ENCODE data around the gene GPR4.
"Not testable (repeated sequence)": the region's sequence is repeated elsewhere in the genome, so short reads cannot be mapped to it uniquely, and the experiment has no call there.

GPR4 gene

GRCh38 chr19:45601524-45602374 is at the start of gene GPR4:
Gene GPR4 (minus strand): TSS chr19:45602212. CDS start chr19:45591866, 10,346 bp downstream.
- no peak for DNase-seq

DNA sequence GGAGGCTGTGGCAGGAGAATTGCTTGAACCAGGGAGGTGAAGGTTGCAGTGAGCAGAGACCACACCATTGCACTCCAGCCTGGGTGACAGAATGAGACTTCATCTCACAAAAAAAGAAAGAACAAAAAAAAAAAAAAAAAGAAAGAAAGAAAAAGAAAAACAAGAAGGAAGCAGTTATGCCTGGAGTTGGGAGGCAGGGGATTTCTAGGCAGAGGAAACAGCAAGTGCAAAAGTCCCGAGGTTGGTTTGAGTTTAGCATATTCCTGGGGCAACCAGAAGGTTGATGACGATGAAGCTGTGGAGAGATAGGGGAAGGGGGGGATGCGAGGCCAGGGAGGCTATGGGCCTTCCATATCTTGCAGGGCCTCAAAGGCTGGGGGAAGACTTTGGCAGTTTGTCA is 48.7 kb upstream of the GPR4 start:
- no peak for DNase-seq

- no peak for DNase-seq
Observed at GRCh38 chr19:45646345-45646698, 44.3 kb upstream of the GPR4 start.

GRCh38 chr19:45645631-45646344 is 43.8 kb upstream of the GPR4 start:
- DNase-seq = peak; percentile 82

GRCh38 chr19:45645068-45645630 is 43.1 kb upstream of the GPR4 start:
- DNase-seq = no peak

DNA sequence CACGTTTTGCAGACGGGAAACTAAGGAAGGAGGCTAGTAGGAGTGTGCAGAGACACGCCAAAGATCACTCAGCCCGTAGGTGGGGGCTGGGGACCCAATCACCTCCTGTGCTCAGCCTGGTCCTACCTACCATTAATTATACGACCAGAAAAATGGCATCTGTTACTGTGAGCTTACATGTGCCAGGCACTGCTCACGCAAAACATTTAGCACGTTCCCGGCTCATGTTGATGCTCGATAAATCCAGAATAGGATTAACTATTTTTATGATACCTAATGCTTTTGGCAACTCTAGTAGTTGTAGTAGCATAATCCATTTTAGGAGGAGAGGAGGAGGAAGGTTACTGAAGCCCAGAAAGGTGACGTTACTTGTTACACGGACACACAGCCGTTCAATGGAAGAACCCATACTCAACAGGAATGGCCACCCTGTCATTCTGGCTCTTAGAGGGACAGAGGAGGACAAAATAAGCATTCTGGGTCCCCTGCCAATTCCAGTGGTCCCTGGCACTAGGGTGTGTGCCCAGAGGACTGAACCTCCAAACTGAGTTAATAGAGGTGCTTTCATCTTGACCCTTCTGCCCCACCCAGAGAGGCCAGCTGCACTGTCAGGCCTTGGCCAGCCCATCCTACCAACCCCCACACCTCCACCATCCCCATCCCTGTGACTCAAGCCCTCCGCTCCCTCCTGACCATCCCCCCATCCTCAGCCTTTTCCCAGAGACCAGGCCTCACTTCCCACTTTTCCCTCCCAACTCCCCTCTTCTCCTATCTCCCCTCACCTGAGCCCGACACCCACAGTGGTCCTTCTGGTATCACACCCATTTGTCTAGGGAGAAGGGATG is 42.1 kb upstream of the GPR4 start:
- no peak for DNase-seq

- DNase-seq = peak; percentile 90
Observed at GRCh38 chr19:45643024-45643926, 41.3 kb upstream of the GPR4 start.

DNA sequence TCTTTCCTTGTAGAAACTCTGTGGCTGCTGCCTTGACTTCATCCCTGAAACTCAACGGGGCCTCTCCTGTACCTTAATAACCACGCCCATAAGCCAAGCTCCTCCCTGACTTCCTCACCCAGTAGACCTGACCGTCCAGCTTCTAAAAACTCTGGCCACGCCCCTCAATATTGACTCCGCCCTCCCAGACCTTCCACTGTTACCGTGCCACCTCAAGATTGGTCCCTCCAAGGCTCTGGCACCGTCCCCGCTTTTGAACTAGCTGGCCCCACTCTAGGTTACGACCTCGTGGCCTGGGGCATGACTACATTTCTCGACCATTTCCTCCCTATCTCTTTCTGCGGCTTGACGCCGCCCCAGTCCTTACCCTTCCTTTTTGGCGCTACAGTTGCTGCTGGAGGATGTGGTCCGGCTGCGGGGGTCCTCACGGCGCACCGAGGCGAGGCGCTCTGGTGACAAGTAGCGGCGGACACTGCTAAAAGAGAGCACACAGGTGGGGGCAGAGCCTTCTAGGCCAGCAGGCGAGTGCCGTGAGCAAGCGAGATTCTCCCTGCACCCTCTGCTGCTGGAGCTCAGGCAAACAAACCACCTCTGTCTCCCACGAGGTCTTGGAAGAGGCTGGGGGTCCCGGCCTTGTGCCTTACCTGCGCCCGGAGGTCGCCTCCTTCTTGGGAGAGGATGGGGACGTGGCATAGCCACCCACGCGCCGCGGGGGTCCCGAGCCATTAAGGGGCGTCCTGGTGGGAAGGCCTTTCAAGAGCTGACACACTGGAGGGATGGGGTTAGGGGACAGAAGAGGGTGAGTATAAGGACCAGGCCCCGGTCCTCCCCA is 39.5 kb upstream of the GPR4 start:
- DNase-seq = peak; percentile 74

DNA sequence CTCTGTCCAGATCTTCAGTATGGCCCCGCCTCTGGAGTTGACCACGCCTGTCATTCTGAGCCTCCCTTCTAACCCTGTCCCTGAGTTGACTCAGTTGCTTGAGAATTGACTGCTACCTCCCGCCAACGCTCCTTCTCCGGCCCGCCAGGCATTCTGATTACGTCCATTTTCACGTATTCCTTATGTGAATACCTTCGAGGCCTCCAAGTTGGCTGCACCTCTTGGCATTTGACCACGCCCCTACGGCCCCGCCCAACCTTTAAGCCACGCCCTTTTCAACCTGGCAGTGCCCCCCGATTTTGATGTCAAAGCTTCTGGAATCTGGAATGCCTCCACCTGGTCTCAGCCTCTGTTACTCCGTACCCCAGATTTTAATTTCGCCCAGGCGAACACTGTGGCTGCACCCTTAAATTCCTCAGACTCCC is 38.8 kb upstream of the GPR4 start:
- DNase-seq = no peak

GRCh38 chr19:45638930-45639729 is 37.1 kb upstream of the GPR4 start, which contains the start of gene EML2:
Gene EML2 (minus strand): TSS chr19:45639397. CDS start chr19:45639376, 21 bp downstream.
- peak; percentile 67 for DNase-seq

DNA sequence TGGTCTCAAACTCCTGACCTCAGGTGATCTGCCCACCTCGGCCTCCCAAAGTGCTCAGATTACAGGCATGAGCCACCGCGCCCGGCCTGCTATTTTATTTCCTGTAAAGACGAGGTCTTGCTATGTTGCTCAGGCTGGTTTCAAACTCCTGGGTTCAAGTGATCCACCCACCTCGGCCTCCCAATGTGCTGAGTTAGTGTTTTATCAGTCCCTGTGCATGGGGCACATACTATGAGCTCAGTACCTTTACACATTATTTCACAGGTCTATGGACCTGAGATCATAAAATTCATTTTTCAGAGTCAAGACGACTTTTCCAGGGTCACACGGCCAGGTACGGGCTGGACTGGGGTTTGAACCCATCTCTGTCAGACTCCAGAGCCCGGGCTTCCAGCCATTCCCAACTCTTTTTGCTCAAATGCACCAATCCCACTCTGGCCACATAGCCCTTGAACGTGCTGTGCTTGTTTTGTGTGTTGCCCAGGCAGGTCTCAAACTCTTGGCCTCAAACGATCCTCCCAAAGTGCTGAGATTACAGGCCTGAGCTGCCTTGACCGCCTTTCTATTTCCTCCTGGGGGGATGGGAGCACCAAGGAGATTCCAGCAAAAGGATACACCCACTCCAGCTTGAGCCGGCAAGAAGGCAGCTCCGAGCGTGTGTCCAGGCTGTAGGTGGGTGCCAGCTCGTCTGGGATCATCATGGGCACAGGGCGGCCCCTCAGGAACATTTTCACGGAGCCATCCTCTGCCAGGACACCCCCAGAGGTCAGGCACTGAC is 36.1 kb upstream of the GPR4 start:
- DNase-seq = no peak

DNA sequence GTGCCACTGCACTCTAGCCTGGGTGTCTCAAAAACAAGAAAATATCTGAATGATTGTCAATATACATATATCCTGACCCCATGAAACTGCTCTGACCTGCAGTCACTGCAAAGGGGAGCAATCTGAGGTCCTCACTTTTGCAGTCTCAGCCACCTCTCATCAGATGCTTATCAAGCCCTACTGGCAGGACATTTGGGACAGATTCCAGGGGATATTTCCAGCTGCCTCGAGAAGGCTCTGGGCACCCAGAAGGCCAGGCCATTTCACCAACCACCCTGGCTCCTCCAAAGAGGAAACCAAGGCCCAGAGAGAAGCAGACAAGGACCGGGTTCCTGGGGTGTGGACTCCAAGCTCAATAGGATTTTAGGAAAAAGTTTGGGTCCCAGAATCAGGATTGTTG is 34.9 kb upstream of the GPR4 start:
- no peak for DNase-seq

- DNase-seq = no peak
Observed at GRCh38 chr19:45636275-45636674, 34.3 kb upstream of the GPR4 start.

GRCh38 chr19:45632468-45633196 is 30.6 kb upstream of the GPR4 start:
- DNase-seq = no peak

DNA sequence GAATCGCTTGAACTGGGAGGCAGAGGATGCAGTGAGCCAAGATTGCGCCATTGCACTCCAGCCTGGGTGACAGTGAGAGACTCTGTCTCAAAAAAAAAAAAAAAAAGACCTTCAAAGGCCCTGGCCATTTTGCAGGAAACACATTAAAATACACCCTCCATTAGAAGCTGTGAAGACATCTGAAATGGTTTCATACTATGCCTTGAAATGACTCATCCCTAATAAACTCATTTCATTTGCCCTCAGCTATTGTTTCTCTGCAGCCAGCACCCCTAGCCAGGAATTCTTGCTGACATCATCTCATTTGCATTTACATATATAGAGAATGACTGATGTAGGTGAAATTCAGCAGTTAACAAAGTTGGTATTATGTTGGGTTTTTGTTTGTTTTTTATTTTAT is 28.5 kb upstream of the GPR4 start:
- DNase-seq = no peak

DNA sequence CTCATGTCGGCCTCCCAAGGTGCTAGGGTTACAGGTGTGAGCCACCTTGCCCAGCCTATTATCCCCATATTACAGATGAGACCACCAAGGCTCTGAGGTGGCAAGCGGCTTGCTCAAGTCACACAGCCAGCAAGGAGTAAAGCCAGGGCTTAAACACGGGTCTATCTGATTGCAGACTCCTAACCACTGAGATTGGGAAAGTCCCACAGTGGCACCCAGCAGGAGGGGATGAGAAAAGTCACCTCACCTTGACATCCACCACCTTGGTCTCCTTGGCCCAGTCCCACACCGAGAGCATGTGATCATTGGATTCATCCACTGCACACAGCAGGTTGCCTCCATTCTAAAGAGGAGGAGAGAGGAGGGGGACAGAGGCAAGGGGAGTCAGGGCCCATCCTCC is 27.7 kb upstream of the GPR4 start:
- DNase-seq = no peak

DNA sequence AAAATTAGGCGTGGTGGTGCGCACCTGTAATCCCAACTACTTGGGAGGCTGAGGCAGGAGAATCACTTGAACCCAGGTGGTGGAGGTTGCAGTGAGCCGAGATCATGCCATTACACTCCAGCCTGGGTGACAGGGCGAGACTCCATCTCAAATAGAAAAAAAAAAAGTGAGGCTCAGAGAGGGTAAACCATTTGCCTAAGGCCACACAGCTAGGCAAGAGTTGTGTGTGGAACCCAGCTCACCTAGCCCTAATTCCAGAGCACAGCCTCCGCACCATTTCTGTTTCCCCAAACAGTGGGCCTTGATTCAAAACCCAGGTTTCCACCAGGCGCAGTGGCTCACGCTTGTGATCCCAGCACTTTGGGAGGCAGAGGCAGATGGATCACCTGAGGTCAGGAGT is 26.2 kb upstream of the GPR4 start:
- DNase-seq = not testable (repeated sequence)

DNA sequence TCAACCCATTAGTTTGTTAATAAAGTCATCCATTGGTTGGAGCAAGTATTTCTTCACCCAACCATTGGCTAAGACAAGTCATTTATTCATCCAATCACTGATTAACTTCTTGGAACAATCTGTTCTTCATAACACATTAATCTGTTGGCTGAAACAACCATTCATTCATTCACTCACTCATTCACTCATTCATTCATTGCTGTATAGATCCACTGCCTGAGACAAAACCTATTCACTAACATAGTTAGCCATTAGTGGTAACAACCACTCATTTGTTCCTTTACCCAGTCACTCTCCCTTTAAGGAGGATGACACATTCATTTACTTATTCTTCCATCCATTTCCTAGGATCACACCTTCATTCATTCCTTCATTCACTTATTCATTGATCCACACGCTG is 22.0 kb upstream of the GPR4 start:
- no peak for DNase-seq

All from CD4-positive, alpha-beta T cell treated with Interleukin-6 for 4 hours (primary cell).